ENCODE data around the gene HADH. TPM values are rescaled to one million over a fixed set of nuclear protein-coding genes. Genes with fewer than 3 reads are reported as not detected.

Gene HADH
- total RNA-seq, 1 experiment from 2014 or later = 10.8 TPM

- H3K9ac ChIP-seq (ENCODE audit: low read length) = no peak overlapping the region
- DNase-seq = no peak
- H3K4me3 ChIP-seq (ENCODE audit: low read length) = no peak overlapping the region
- ATAC-seq = no peak
- intact Hi-C loops (cut with micrococcal nuclease) = no loop called here
- BruUV-seq (replicated peaks) = no TSS peak
- no peak overlapping the region for H3K4me2 ChIP-seq (ENCODE audit: low read length)
- H3F3A ChIP-seq (ENCODE audit: low read length, unreplicated experiment) = no peaks in the 10 kb centered on the region
- no peaks in the 10 kb centered on the region for H3K9me2 ChIP-seq (replicated peaks; ENCODE audit: low read length)
- TF ChIP-seq EZH2phosphoT487 (IDR thresholded peaks at IDR 0.05; ENCODE audit: borderline replicate concordance, low read length) (no peak), CTCF (conservative IDR thresholded peaks at IDR 0.05; ENCODE audit: low read depth, low read length) (no peak), EZH2 (IDR thresholded peaks at IDR 0.05; ENCODE audit: low read length, unreplicated experiment) (no peak)
- H3K79me2 ChIP-seq (ENCODE audit: low read length) = no peaks in the 10 kb centered on the region
- no peaks in the 10 kb centered on the region for H3K9me3 ChIP-seq (ENCODE audit: low read length)
- ChIA-PET POLR2A (ENCODE audit: unreplicated experiment) (no interaction called here), CTCF (no interaction called here)
- no peak overlapping the region for H3K27ac ChIP-seq (ENCODE audit: low read length)
- H2AFZ ChIP-seq (ENCODE audit: low read length) = no peak overlapping the region
- no peaks in the 10 kb centered on the region for H4K20me1 ChIP-seq (ENCODE audit: low read length)
- no peaks in the 10 kb centered on the region for H3K27me3 ChIP-seq (ENCODE audit: low read length)
- no peaks in the 10 kb centered on the region for H3K36me3 ChIP-seq (ENCODE audit: low read depth, low read length)
- peaks cover 20% of the 10 kb centered on the region for H3K4me1 ChIP-seq (ENCODE audit: insufficient read depth, low read length)
These were observed 53.2 kb downstream of the HADH start for GRCh38 chr4:108042927-108043326.

- TF ChIP-seq EZH2 (IDR thresholded peaks at IDR 0.05; ENCODE audit: low read length, unreplicated experiment) (no peak), CTCF (conservative IDR thresholded peaks at IDR 0.05; ENCODE audit: low read depth, low read length) (no peak), EZH2phosphoT487 (IDR thresholded peaks at IDR 0.05; ENCODE audit: borderline replicate concordance, low read length) (no peak)
- ChIA-PET POLR2A (ENCODE audit: unreplicated experiment) (no interaction called here), CTCF (no interaction called here)
- H3K4me1 ChIP-seq (ENCODE audit: insufficient read depth, low read length) = peaks cover 20% of the 10 kb centered on the region
- H3K27me3 ChIP-seq (ENCODE audit: low read length) = no peaks in the 10 kb centered on the region
- no peaks in the 10 kb centered on the region for H3F3A ChIP-seq (ENCODE audit: low read length, unreplicated experiment)
- H3K4me3 ChIP-seq (ENCODE audit: low read length) = no peak overlapping the region
- no peaks in the 10 kb centered on the region for H3K9me2 ChIP-seq (replicated peaks; ENCODE audit: low read length)
- no peak overlapping the region for H2AFZ ChIP-seq (ENCODE audit: low read length)
- no peaks in the 10 kb centered on the region for H3K79me2 ChIP-seq (ENCODE audit: low read length)
- no peak overlapping the region for H3K27ac ChIP-seq (ENCODE audit: low read length)
- H3K36me3 ChIP-seq (ENCODE audit: low read depth, low read length) = no peaks in the 10 kb centered on the region
- no peak overlapping the region for H3K9ac ChIP-seq (ENCODE audit: low read length)
- H3K9me3 ChIP-seq (ENCODE audit: low read length) = no peaks in the 10 kb centered on the region
- no peak overlapping the region for H3K4me2 ChIP-seq (ENCODE audit: low read length)
- H4K20me1 ChIP-seq (ENCODE audit: low read length) = no peaks in the 10 kb centered on the region
- no peak for ATAC-seq
- intact Hi-C loops (cut with micrococcal nuclease) = no loop called here
- no peak for DNase-seq
- no TSS peak for BruUV-seq (replicated peaks)
These were observed 53.8 kb downstream of the HADH start for GRCh38 chr4:108043526-108043925.

GRCh38 chr4:108044951-108045686 is 55.4 kb downstream of the HADH start:
- Histone ChIP-seq H3K4me1 (ENCODE audit: insufficient read depth, low read length) (peaks cover 20% of the 10 kb centered on the region), H3K4me3 (ENCODE audit: low read length) (peak overlapping the region; percentile 11; the same call in 1 of the 2 replicates), H3K79me2 (ENCODE audit: low read length) (no peaks in the 10 kb centered on the region), H3K4me2 (ENCODE audit: low read length) (peak overlapping the region; percentile 46), H3K27me3 (ENCODE audit: low read length) (no peaks in the 10 kb centered on the region), H3K36me3 (ENCODE audit: low read depth, low read length) (no peaks in the 10 kb centered on the region), H4K20me1 (ENCODE audit: low read length) (no peaks in the 10 kb centered on the region), H2AFZ (ENCODE audit: low read length) (no peak overlapping the region), H3K9me3 (ENCODE audit: low read length) (no peaks in the 10 kb centered on the region), H3K9ac (ENCODE audit: low read length) (peak overlapping the region; percentile 18; the same call in 1 of the 2 replicates), H3F3A (ENCODE audit: low read length, unreplicated experiment) (no peaks in the 10 kb centered on the region), H3K9me2 (replicated peaks; ENCODE audit: low read length) (no peaks in the 10 kb centered on the region), H3K27ac (ENCODE audit: low read length) (peak overlapping the region; percentile 59)
- TF ChIP-seq CTCF (conservative IDR thresholded peaks at IDR 0.05; ENCODE audit: low read depth, low read length) = no peak
- TF ChIP-seq EZH2phosphoT487 (IDR thresholded peaks at IDR 0.05; ENCODE audit: borderline replicate concordance, low read length) = no peak
- TF ChIP-seq EZH2 (IDR thresholded peaks at IDR 0.05; ENCODE audit: low read length, unreplicated experiment) = no peak
- no TSS peak for BruUV-seq (replicated peaks)
- ChIA-PET CTCF (interaction anchor here (0.6 kb wide), 1 partner anchor 14 kb away, joined by 3 read pairs; no protein-coding TSS in a partner anchor), POLR2A (ENCODE audit: unreplicated experiment) (no interaction called here)
- ATAC-seq (peak; percentile 90), DNase-seq (peak; percentile 56)
- intact Hi-C loops (cut with micrococcal nuclease) = no loop called here
